ENCODE data around the gene TRIO. TPM values are rescaled to one million over a fixed set of nuclear protein-coding genes. Genes with fewer than 3 reads are reported as not detected.

The TRIO gene
- polyA plus RNA-seq, 1 of the 3 experiments (the other 2 are of a cell fraction): 229 TPM

DNA sequence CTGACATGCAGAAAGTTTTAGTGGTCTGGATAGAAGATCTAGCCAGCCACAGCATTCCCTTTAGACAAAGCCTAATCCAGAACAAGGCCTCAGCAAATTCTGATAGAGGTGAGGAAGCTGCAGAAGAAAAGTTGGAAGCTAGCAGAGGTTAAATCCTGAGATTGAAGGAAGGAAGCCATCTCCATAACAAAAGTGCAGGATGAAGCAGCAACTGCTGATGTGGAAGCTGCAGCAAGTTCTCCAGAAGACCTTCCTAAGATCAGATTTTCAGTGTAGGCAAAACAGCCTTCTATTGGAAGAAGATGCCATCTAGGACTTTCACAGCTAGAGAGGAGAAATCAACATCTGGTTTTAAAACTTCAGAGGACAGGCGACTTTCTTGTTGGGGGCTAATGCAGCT lies 77.5 kb downstream of the TRIO start:
- Histone ChIP-seq H3K9me2 (no peaks in the 10 kb centered on the region), H2AFZ (ENCODE audit: low read depth) (no peak overlapping the region), H3K4me2 (no peak overlapping the region), H3K79me2 (ENCODE audit: insufficient read depth) (peaks cover 100% of the 10 kb centered on the region), H3K9ac (no peak overlapping the region), H3K36me3 (replicated peaks in 1 of 2; ENCODE audit: control insufficient read depth in 1 of 2, insufficient read depth in 2 of 2, low read length in 1 of 2) (peaks cover 0 to 15% of the 10 kb centered on the region in 2 experiments), H3K9me3 (no peaks in the 10 kb centered on the region), H3K4me3 (ENCODE audit: low read depth in 2 of 2, low read length in 1 of 2) (no peak overlapping the region), H3K27me3 (ENCODE audit: insufficient read depth) (no peaks in the 10 kb centered on the region), H3F3A (replicated peaks; ENCODE audit: insufficient read depth) (peaks cover 4% of the 10 kb centered on the region), H3K4me1 (ENCODE audit: control insufficient read depth in 1 of 2, insufficient read depth in 2 of 2, low read depth in 1 of 2, low read length in 1 of 2) (peaks cover 23 to 25% of the 10 kb centered on the region in 2 experiments; a peak in 3 of 4 replicates), H4K20me1 (ENCODE audit: insufficient read depth) (peaks cover 95% of the 10 kb centered on the region), H3K27ac (ENCODE audit: low read depth in 2 of 2, low read length in 1 of 2) (no peak overlapping the region)
- ChIA-PET POLR2A (no interaction called here), CTCF (interaction anchor here (0.9 to 1.0 kb wide), 2 partner anchors 19 to 21 kb away, joined by 3 read pairs; no protein-coding TSS in a partner anchor)
- no peak for DNase-seq
- 88% methylated on average over 1 of the region's 1 CpG for WGBS (ENCODE audit: low lambda C conversion rate)
- TF ChIP-seq SMC3 (IDR thresholded peaks at IDR 0.05; ENCODE audit: low read depth, low read length) (no peak), JUND (IDR thresholded peaks at IDR 0.05) (no peak), FOXJ3 (CRISPR knock-in tag; IDR thresholded peaks at IDR 0.05) (no peak), GATA2 (CRISPR knock-in tag; IDR thresholded peaks at IDR 0.05) (no peak), RAD21 (IDR thresholded peaks at IDR 0.05; ENCODE audit: low read length) (no peak), NFIC (IDR thresholded peaks at IDR 0.05; ENCODE audit: borderline replicate concordance) (no peak), RXRA (IDR thresholded peaks at IDR 0.05; ENCODE audit: borderline replicate concordance, low read depth) (no peak), YY1 (IDR thresholded peaks at IDR 0.05; ENCODE audit: low read depth) (no peak), EP300 (IDR thresholded peaks at IDR 0.05; ENCODE audit: borderline replicate concordance in 1 of 2, low read depth in 1 of 2, low read length in 1 of 2) (no peak), POLR2AphosphoS5 (IDR thresholded peaks at IDR 0.05; ENCODE audit: low read depth, low read length) (no peak), RCOR1 (IDR thresholded peaks at IDR 0.05; ENCODE audit: low read length) (no peak), RFX5 (IDR thresholded peaks at IDR 0.05; ENCODE audit: low read length) (no peak)
- TF ChIP-seq, protein P1, sequence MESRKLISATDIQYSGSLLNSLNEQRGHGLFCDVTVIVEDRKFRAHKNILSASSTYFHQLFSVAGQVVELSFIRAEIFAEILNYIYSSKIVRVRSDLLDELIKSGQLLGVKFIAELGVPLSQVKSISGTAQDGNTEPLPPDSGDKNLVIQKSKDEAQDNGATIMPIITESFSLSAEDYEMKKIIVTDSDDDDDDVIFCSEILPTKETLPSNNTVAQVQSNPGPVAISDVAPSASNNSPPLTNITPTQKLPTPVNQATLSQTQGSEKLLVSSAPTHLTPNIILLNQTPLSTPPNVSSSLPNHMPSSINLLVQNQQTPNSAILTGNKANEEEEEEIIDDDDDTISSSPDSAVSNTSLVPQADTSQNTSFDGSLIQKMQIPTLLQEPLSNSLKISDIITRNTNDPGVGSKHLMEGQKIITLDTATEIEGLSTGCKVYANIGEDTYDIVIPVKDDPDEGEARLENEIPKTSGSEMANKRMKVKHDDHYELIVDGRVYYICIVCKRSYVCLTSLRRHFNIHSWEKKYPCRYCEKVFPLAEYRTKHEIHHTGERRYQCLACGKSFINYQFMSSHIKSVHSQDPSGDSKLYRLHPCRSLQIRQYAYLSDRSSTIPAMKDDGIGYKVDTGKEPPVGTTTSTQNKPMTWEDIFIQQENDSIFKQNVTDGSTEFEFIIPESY (IDR thresholded peaks at IDR 0.05; ENCODE audit: borderline replicate concordance, low read depth): no peak
- TF ChIP-seq, protein P2, sequence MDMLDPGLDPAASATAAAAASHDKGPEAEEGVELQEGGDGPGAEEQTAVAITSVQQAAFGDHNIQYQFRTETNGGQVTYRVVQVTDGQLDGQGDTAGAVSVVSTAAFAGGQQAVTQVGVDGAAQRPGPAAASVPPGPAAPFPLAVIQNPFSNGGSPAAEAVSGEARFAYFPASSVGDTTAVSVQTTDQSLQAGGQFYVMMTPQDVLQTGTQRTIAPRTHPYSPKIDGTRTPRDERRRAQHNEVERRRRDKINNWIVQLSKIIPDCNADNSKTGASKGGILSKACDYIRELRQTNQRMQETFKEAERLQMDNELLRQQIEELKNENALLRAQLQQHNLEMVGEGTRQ (IDR thresholded peaks at IDR 0.05; ENCODE audit: borderline replicate concordance, low read depth, low read length): no peak
- TF ChIP-seq, protein P3, sequence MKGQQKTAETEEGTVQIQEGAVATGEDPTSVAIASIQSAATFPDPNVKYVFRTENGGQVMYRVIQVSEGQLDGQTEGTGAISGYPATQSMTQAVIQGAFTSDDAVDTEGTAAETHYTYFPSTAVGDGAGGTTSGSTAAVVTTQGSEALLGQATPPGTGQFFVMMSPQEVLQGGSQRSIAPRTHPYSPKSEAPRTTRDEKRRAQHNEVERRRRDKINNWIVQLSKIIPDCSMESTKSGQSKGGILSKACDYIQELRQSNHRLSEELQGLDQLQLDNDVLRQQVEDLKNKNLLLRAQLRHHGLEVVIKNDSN (IDR thresholded peaks at IDR 0.05; ENCODE audit: borderline replicate concordance, low read depth): no peak
- TF ChIP-seq, protein P4, sequence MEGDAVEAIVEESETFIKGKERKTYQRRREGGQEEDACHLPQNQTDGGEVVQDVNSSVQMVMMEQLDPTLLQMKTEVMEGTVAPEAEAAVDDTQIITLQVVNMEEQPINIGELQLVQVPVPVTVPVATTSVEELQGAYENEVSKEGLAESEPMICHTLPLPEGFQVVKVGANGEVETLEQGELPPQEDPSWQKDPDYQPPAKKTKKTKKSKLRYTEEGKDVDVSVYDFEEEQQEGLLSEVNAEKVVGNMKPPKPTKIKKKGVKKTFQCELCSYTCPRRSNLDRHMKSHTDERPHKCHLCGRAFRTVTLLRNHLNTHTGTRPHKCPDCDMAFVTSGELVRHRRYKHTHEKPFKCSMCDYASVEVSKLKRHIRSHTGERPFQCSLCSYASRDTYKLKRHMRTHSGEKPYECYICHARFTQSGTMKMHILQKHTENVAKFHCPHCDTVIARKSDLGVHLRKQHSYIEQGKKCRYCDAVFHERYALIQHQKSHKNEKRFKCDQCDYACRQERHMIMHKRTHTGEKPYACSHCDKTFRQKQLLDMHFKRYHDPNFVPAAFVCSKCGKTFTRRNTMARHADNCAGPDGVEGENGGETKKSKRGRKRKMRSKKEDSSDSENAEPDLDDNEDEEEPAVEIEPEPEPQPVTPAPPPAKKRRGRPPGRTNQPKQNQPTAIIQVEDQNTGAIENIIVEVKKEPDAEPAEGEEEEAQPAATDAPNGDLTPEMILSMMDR (IDR thresholded peaks at IDR 0.05): no peak
